ENCODE results near the gene TLK2. TPM values are rescaled to one million over a fixed set of nuclear protein-coding genes. Genes with fewer than 3 reads are reported as not detected.

TLK2 gene
- total RNA-seq, 1 experiment from 2014 or later, result 68.8 TPM

DNA sequence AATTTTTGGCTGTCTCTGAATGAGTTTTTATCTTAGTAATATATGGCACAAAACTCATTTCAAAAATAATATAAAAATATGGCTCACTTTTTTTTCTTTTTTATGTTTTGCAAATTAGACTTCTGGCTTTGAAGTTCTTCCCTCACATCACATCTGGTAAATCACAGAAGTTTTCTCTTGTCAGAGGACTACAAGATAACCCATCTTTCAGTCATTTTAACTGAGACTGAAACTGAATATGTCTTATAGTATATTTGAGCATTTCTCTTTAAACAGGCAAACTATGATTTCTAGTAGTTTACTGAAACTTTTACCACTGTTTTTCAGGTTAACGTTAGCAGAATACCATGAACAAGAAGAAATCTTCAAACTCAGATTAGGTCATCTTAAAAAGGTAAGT lies 97.8 kb downstream of the TLK2 start:
- Histone ChIP-seq H3K27me3 (replicated peaks; ENCODE audit: control insufficient read depth, insufficient read depth, low read length) (no peaks in the 10 kb centered on the region), H3K9me3 (no peaks in the 10 kb centered on the region), H3K36me3 (ENCODE audit: control insufficient read depth, insufficient read depth, low read length) (no peaks in the 10 kb centered on the region; the same call in 1 of the 2 replicates), H3K4me1 (no peaks in the 10 kb centered on the region), H3K4me3 (ENCODE audit: low read depth, low read length) (no peak overlapping the region)
- Mint-ChIP-seq H3K4me1 (ENCODE audit: low read depth, unreplicated experiment) (no peaks in the 10 kb centered on the region), H3K9me3 (ENCODE audit: unreplicated experiment) (no peaks in the 10 kb centered on the region), H3K4me3 (ENCODE audit: unreplicated experiment) (no peak overlapping the region), H3K27me3 (ENCODE audit: insufficient read depth, unreplicated experiment) (no peaks in the 10 kb centered on the region), H3K36me3 (ENCODE audit: insufficient read depth, unreplicated experiment) (peaks cover 65% of the 10 kb centered on the region), H3K27ac (ENCODE audit: unreplicated experiment) (no peak overlapping the region)
- no peak for DNase-seq
- no peak for TF ChIP-seq CTCF (IDR thresholded peaks at IDR 0.05; ENCODE audit: insufficient read depth in 1 of 2, low read depth in 1 of 2, low read length in 1 of 2, severe bottlenecking in 1 of 2, unreplicated experiment in 1 of 2)
- ChIA-PET CTCF (no interaction called here), POLR2A (no interaction called here)
- BruUV-seq (replicated peaks), result no TSS peak
- intact Hi-C loops (cut with micrococcal nuclease; ENCODE audit: unreplicated experiment), result no loop called here

DNA sequence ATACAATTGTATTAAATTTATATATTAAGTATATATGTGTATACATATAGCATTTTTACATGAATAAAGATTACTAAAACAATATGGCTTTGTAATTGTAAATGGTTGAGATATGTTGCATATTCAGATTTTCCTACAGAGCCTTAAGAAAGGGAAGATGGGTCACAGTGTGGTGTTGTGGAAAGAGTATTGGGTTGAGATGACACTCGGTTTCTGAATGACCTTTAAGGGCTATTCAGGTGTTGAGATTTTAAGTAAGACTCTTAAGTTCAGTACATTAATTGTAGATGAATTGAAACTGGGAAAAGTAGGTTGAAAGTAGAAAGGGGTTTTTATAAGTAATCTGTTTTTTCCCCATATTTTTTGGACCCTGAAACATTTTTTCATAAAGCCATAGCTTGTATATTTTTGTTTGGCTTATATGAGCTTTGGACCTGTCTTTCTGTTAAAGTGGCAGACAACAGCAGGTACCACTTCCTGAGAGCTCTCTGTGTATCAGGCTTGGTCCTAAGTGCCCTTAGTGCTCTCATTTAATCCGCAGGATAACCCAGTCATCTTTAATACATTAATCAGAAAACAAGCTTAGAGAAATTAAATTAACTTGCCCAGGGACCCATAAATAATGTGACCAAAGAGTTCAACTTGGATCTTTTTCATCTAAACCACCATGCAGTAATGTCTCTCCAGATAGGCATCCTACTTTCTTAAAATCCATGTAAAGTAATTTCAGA lies 100.3 kb downstream of the TLK2 start:
- Mint-ChIP-seq H3K4me1 (ENCODE audit: low read depth, unreplicated experiment) (no peaks in the 10 kb centered on the region), H3K27ac (ENCODE audit: unreplicated experiment) (no peak overlapping the region), H3K36me3 (ENCODE audit: insufficient read depth, unreplicated experiment) (peaks cover 69% of the 10 kb centered on the region), H3K9me3 (ENCODE audit: unreplicated experiment) (no peaks in the 10 kb centered on the region), H3K4me3 (ENCODE audit: unreplicated experiment) (no peak overlapping the region), H3K27me3 (ENCODE audit: insufficient read depth, unreplicated experiment) (no peaks in the 10 kb centered on the region)
- TF ChIP-seq CTCF (IDR thresholded peaks at IDR 0.05; ENCODE audit: insufficient read depth in 1 of 2, low read depth in 1 of 2, low read length in 1 of 2, severe bottlenecking in 1 of 2, unreplicated experiment in 1 of 2), result no peak
- ChIA-PET POLR2A (no interaction called here), CTCF (no interaction called here)
- no peaks in the 10 kb centered on the region for H3K27me3 ChIP-seq (replicated peaks; ENCODE audit: control insufficient read depth, insufficient read depth, low read length)
- H3K36me3 ChIP-seq (ENCODE audit: control insufficient read depth, insufficient read depth, low read length), result no peaks in the 10 kb centered on the region; the same call in 1 of the 2 replicates
- DNase-seq, result no peak
- H3K9me3 ChIP-seq, result no peaks in the 10 kb centered on the region
- H3K4me3 ChIP-seq (ENCODE audit: low read depth, low read length), result no peak overlapping the region
- no TSS peak for BruUV-seq (replicated peaks)
- intact Hi-C loops (cut with micrococcal nuclease; ENCODE audit: unreplicated experiment), result no loop called here
- no peaks in the 10 kb centered on the region for H3K4me1 ChIP-seq

DNA sequence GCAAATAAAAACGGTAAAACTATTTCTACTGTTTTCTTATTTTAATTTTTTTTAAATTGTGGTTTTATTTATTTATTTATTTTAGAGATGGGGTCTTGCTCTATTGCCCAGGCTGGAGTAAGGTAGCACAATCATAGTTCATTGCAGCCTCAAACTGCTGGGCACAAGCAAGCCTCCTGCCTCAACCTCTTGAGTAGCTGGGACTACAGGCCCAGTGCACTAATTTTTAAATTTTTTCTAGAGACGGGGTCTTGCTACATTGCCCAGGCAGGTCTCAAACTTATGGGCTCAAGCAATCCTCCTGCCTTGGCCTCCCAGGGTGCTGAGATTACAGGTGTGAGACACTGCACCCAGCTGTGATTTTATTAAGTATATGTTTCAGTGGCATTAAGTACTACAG lies 102.3 kb downstream of the TLK2 start:
- BruUV-seq (replicated peaks), result no TSS peak
- DNase-seq, result no peak
- no peak overlapping the region for H3K4me3 ChIP-seq (ENCODE audit: low read depth, low read length)
- H3K9me3 Mint-ChIP-seq (ENCODE audit: unreplicated experiment), result no peaks in the 10 kb centered on the region
- no peak for TF ChIP-seq CTCF (IDR thresholded peaks at IDR 0.05; ENCODE audit: insufficient read depth in 1 of 2, low read depth in 1 of 2, low read length in 1 of 2, severe bottlenecking in 1 of 2, unreplicated experiment in 1 of 2)
- no peaks in the 10 kb centered on the region for H3K9me3 ChIP-seq
- H3K36me3 ChIP-seq (ENCODE audit: control insufficient read depth, insufficient read depth, low read length), result no peaks in the 10 kb centered on the region; the same call in 1 of the 2 replicates
- no peaks in the 10 kb centered on the region for H3K27me3 ChIP-seq (replicated peaks; ENCODE audit: control insufficient read depth, insufficient read depth, low read length)
- ChIA-PET POLR2A (no interaction called here), CTCF (no interaction called here)
- intact Hi-C loops (cut with micrococcal nuclease; ENCODE audit: unreplicated experiment), result no loop called here
- H3K36me3 Mint-ChIP-seq (ENCODE audit: insufficient read depth, unreplicated experiment), result peaks cover 63% of the 10 kb centered on the region
- no peaks in the 10 kb centered on the region for H3K4me1 Mint-ChIP-seq (ENCODE audit: low read depth, unreplicated experiment)
- H3K27ac Mint-ChIP-seq (ENCODE audit: unreplicated experiment), result no peak overlapping the region
- H3K4me1 ChIP-seq, result no peaks in the 10 kb centered on the region
- H3K4me3 Mint-ChIP-seq (ENCODE audit: unreplicated experiment), result no peak overlapping the region
- H3K27me3 Mint-ChIP-seq (ENCODE audit: insufficient read depth, unreplicated experiment), result no peaks in the 10 kb centered on the region

Measured in Caco-2 (cell line).